Activated CD4-positive, CD25-positive, alpha-beta regulatory T cell treated with anti-CD3 and anti-CD28 coated beads, Interleukin-2, amount 50 U/mL, for 72 hours (primary cell): ENCODE results near the gene MOGAT3.

ENCODE experiments used
- DNase-seq: peaks from one replicate; pipeline ENCODE4 v3.0.0; 2021

MOGAT3 gene

GRCh38 chr7:101200862-101201599 is at the start of gene MOGAT3:
TSS of gene MOGAT3 (minus strand) at chr7:101201036. CDS start at chr7:101200854, 182 bp downstream.
- DNase-seq = no peak

GRCh38 chr7:101250324-101250723 is 49.5 kb upstream of the MOGAT3 start:
- no peak for DNase-seq

GRCh38 chr7:101248276-101248675 is 47.4 kb upstream of the MOGAT3 start:
- DNase-seq = no peak

- no peak for DNase-seq
These were observed 44.4 kb upstream of the MOGAT3 start for GRCh38 chr7:101245147-101245668.

- DNase-seq = peak; percentile 96
These were observed 43.7 kb upstream of the MOGAT3 start, which contains the start of gene FIS1 for GRCh38 chr7:101244375-101245146. TSS of gene FIS1 (minus strand) at chr7:101245081. CDS start at chr7:101245004, 77 bp downstream.

GRCh38 chr7:101243646-101244374 is 43.0 kb upstream of the MOGAT3 start:
- DNase-seq = no peak

- no peak for DNase-seq
These were observed 40.9 kb upstream of the MOGAT3 start for GRCh38 chr7:101241443-101242349.

- no peak for DNase-seq
These were observed 40.2 kb upstream of the MOGAT3 start for GRCh38 chr7:101241015-101241363.

GRCh38 chr7:101240226-101241014 is 39.6 kb upstream of the MOGAT3 start:
- no peak for DNase-seq

- no peak for DNase-seq
These were observed 39.0 kb upstream of the MOGAT3 start for GRCh38 chr7:101239951-101240220.

- DNase-seq = no peak
These were observed 38.5 kb upstream of the MOGAT3 start for GRCh38 chr7:101239191-101239950.

GRCh38 chr7:101238226-101239182 is 37.7 kb upstream of the MOGAT3 start:
- DNase-seq = no peak

GRCh38 chr7:101237206-101238067 is 36.6 kb upstream of the MOGAT3 start, which contains the start of gene CLDN15:
TSS of gene CLDN15 (minus strand) at chr7:101237802. CDS start at chr7:101237581, 221 bp downstream.
- no peak for DNase-seq

GRCh38 chr7:101236292-101236835 is 35.5 kb upstream of the MOGAT3 start:
- DNase-seq = no peak

GRCh38 chr7:101235522-101235921 is 34.7 kb upstream of the MOGAT3 start:
- DNase-seq = no peak

- DNase-seq = no peak
These were observed 34.2 kb upstream of the MOGAT3 start for GRCh38 chr7:101235050-101235449.

GRCh38 chr7:101234636-101235035 is 33.8 kb upstream of the MOGAT3 start:
- DNase-seq = no peak

GRCh38 chr7:101233907-101234547 is 33.2 kb upstream of the MOGAT3 start:
- no peak for DNase-seq
